Transverse colon (tissue), 4 donors: ENCODE data around the gene SETD1A. TPM values are rescaled to one million over a fixed set of nuclear protein-coding genes. Genes with fewer than 3 reads are reported as not detected.
"Not testable (repeated sequence)": the region's sequence is repeated elsewhere in the genome, so short reads cannot be mapped to it uniquely, and the experiment has no call there.

Experiments used
- DNase-seq: peaks from one replicate; pipeline ENCODE4 v3.0.0-alpha.2; 2019
- H3K27ac ChIP-seq, 4 donors: fragments of 200-600 bp; sonication (generic); 2 replicates each; pipeline ENCODE4 v1.5.1; 2016 to 2018; ENCODE audit warnings: inconsistent platforms in 4 of 4
- H3K27me3 ChIP-seq: fragments of 200-600 bp; sonication (generic); 2 replicates; pipeline ENCODE4 v1.5.1; 2017; ENCODE audit warnings: inconsistent platforms
- H3K36me3 ChIP-seq, 4 donors: fragments of 200-600 bp; sonication (generic); 2 replicates each; pipeline ENCODE4 v1.5.1; 2017 to 2019; ENCODE audit warnings: inconsistent platforms in 4 of 4
- H3K4me1 ChIP-seq, 4 donors: fragments of 200-600 bp; sonication (generic); 2 replicates each; pipeline ENCODE4 v1.5.1; 2017 to 2020; ENCODE audit warnings: inconsistent platforms in 4 of 4
- H3K4me3 ChIP-seq, 4 donors: fragments of 200-600 bp; sonication (generic); 1 replicate in 1 of 4; 2 replicates in 3 of 4; pipeline versions ENCODE4 v1.5.1 to v1.6.1; 2017 to 2019; ENCODE audit warnings: inconsistent platforms in 4 of 4
- H3K9me3 ChIP-seq, 2 donors: fragments of 200-600 bp; sonication (generic); 2 replicates each; pipeline ENCODE4 v1.5.1; 2017 to 2019; ENCODE audit warnings: inconsistent platforms in 2 of 2
- EP300 ChIP-seq: sonication (generic); formaldehyde crosslinking; IDR thresholded peaks from one replicate; pipeline ENCODE4 v1.6.1; 2017; ENCODE audit warnings: antibody characterized with exemption, low read depth
- POLR2A ChIP-seq: fragments of 450-650 bp; IDR thresholded peaks from one replicate; pipeline ENCODE4 v1.6.1; 2016; ENCODE audit warnings: antibody characterized with exemption, mild to moderate bottlenecking, moderate library complexity
- POLR2AphosphoS5 ChIP-seq, 3 donors: sonication (generic); formaldehyde crosslinking; IDR thresholded peaks; one replicate each; pipeline ENCODE4 v1.6.1; 2016; ENCODE audit warnings: antibody characterized with exemption in 3 of 3
- WGBS, 2 donors: methylation state at CpG; one replicate each; pipeline ENCODE4 v1.1.5; 2018; ENCODE audit warnings: low coverage in 1 of 2; 5-methylcytosine and 5-hydroxymethylcytosine counted together
- in situ Hi-C, 4 donors: fragments of 200-750 bp; cut with MboI; loops; one replicate each; pipeline versions ENCODE4 v1.15.0 to v1.15.1; 2017; ENCODE audit warnings: low sequenced_read_pairs in 3 of 4, low pct_ligation_motif_present in 1 of 4, low pct_unique_long_range_greater_than_20kb in 1 of 4
- intact Hi-C: fragments of 100-400 bp; cut with DNase I; formaldehyde crosslinking; loops from one replicate; pipeline ENCODE4 v1.15.1; 2023; ENCODE audit warnings: low total_unique reads
- total RNA-seq, 4 donors: library from RNA; depleted of rRNA; stranded (reverse); fragments of >200 nt; gene quantifications; one replicate each; pipeline ENCODE4 v1.1.0, GENCODE V29; 2016
- TF ChIP-seq, protein P1 (sequence below), 5 experiments: fragments of 200-600 bp in 3 of 5; fragments of 450-650 bp in 2 of 5; sonication (generic) in 3 of 5; IDR thresholded peaks; 1 replicate in 2 of 5; 2 replicates in 3 of 5; pipeline ENCODE4 v1.5.1; 2016 to 2017; ENCODE audit warnings: antibody characterized with exemption in 5 of 5, inconsistent platforms in 3 of 5, mild to moderate bottlenecking in 2 of 5, moderate library complexity in 1 of 5

SETD1A gene
- total RNA-seq, 4 donors from 2014 or later: 5.3 to 37.0 (median 10.8) TPM

DNA sequence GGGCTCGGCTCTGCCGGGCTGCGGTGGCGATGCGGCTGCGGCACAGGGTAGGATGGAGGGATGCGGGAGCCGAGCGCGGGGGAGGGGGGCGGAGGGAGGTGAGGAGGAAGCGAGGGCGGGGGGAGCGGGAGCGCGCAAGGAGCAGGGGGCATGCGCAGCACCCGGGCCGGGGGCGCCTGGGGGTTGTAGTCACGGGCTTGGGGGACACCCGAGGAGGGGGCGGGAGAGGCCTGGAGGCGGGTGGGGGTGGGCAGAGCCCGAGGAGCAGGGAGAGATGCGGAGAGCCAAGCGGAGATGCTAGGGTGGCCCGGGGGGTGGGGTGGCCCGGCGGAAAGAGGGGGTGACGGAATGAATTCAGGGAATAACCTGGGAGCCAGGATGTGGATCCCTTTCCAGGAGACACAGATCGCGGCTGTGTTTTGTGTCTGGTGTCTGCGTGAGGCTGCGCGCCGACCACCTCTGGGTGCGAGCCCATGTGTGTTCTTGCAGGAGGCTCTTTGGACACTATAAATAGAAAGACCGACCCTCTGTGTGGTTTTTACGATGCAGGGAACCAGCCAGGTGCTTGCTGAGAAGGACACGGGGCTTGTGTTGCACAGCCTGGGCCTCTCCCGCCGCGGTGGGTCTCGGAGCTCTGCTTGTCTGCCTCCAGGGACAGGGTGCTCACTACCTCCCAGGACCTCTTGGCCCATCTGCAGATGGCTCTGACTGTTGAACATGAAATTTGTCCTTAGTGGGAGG lies 53.2 kb downstream of the SETD1A start, which contains the start of gene STX1B:
Gene STX1B (minus strand): TSS at position 54 of the 741 bp plus-strand sequence. CDS start 242 bp downstream, outside the sequence.
- Histone ChIP-seq H3K4me1 (peaks cover 0 to 4% (median 0%) of the 10 kb centered on the region in 4 donors), H3K9me3 (no peaks in the 10 kb centered on the region), H3K4me3 (peak within 1 kb of the TSS in 1 of 4 donors; percentile 8), H3K27me3 (peaks cover 80% of the 10 kb centered on the region), H3K36me3 (no peaks in the 10 kb centered on the region), H3K27ac (no peak within 1 kb of the TSS)
- no peak for TF ChIP-seq EP300
- TF ChIP-seq POLR2AphosphoS5 (IDR thresholded peaks at IDR 0.05): no peak
- TF ChIP-seq POLR2A: no peak
- TF ChIP-seq, protein P1, sequence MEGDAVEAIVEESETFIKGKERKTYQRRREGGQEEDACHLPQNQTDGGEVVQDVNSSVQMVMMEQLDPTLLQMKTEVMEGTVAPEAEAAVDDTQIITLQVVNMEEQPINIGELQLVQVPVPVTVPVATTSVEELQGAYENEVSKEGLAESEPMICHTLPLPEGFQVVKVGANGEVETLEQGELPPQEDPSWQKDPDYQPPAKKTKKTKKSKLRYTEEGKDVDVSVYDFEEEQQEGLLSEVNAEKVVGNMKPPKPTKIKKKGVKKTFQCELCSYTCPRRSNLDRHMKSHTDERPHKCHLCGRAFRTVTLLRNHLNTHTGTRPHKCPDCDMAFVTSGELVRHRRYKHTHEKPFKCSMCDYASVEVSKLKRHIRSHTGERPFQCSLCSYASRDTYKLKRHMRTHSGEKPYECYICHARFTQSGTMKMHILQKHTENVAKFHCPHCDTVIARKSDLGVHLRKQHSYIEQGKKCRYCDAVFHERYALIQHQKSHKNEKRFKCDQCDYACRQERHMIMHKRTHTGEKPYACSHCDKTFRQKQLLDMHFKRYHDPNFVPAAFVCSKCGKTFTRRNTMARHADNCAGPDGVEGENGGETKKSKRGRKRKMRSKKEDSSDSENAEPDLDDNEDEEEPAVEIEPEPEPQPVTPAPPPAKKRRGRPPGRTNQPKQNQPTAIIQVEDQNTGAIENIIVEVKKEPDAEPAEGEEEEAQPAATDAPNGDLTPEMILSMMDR (IDR thresholded peaks at IDR 0.05): no peak
- WGBS, 2 donors: 0 to 16% methylated on average over 6 to 21 of the region's 45 CpGs
- intact Hi-C loops: no loop called here
- DNase-seq: peak; percentile 21
- in situ Hi-C loops: no loop called here

DNA sequence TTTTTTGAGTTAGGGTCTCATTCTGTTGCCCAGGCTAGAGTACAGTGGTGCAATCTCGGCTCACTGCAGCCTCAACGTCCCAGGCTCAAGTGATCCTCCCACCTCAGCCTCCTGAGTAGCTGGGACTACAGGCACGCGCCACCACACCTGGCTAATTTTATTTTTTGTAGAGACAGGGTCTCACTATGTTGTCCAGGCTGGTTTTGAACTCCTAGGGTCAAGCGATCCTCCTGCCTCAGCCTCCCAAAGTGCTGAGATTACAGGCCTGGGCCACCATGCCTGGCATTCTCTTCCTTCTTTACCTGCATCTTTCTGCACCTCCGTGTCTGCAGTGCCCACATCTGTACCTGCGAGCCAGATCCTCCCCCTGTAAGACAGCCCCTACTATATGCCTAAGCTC lies 54.3 kb downstream of the SETD1A start:
- H3K4me1 ChIP-seq, intact Hi-C loops, H3K9me3 ChIP-seq, in situ Hi-C loops, H3K27ac ChIP-seq, H3K36me3 ChIP-seq, DNase-seq, H3K4me3 ChIP-seq: not testable (repeated sequence)
- WGBS, 2 donors: 71 to 76% methylated on average over 4 to 7 of the region's 7 CpGs
- peaks cover 73% of the 10 kb centered on the region for H3K27me3 ChIP-seq

DNA sequence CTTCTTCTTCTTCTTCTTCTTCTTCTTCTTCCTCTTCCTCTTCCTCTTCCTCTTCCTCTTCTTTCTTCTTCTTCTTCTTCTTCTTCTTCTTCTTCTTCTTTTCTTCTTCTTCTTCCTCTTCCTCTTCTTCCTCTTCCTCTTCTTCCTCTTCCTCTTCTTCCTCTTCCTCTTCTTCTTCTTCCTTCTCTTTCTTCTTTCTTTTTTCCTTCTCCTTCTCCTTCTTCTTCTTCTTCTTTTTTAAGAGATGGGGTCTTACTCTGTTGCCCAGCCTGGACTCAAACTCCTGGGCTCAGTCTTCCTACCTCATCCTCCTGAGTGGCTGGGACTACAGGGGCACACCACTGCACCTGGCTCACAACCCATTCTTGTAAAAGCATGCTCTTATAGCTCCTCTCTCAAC lies 55.7 kb downstream of the SETD1A start:
- intact Hi-C loops, H3K27ac ChIP-seq, H3K4me3 ChIP-seq, H3K36me3 ChIP-seq, DNase-seq, H3K4me1 ChIP-seq, H3K9me3 ChIP-seq, in situ Hi-C loops: not testable (repeated sequence)
- peaks cover 58% of the 10 kb centered on the region for H3K27me3 ChIP-seq

DNA sequence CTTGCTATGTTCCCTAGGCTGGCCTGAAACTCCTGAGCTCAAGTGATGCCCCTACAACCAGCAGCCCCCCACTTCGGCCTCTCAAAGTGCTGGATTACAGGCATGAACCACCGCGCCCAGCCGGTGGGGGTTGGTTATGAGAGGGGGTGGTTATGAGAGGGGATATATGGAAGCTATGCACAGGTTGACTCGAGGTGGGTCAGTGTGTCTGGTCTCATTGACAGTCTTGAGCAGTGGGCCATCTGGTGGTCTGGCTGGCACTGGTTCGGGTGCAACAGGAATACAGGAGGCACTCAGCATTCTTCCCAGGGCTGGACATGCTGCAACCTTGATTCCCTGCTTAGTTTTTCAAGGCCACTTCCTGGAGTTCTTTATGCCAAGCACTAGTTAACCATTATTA lies 58.5 kb downstream of the SETD1A start:
- 77% methylated on average over 6 of the region's 6 CpGs; no CpG with 5 or more reads in 1 of the 2 donors for WGBS, 2 donors
- Histone ChIP-seq H3K36me3 (no peaks in the 10 kb centered on the region), H3K27me3 (peaks cover 33% of the 10 kb centered on the region), H3K4me3 (no peak overlapping the region), H3K27ac (no peak overlapping the region), H3K4me1 (no peaks in the 10 kb centered on the region), H3K9me3 (no peaks in the 10 kb centered on the region)
- in situ Hi-C loops: no loop called here
- TF ChIP-seq, protein P1 (IDR thresholded peaks at IDR 0.05): no peak
- no peak for TF ChIP-seq POLR2AphosphoS5 (IDR thresholded peaks at IDR 0.05)
- TF ChIP-seq EP300: no peak
- no peak for TF ChIP-seq POLR2A
- DNase-seq: no peak
- intact Hi-C loops: no loop called here

DNA sequence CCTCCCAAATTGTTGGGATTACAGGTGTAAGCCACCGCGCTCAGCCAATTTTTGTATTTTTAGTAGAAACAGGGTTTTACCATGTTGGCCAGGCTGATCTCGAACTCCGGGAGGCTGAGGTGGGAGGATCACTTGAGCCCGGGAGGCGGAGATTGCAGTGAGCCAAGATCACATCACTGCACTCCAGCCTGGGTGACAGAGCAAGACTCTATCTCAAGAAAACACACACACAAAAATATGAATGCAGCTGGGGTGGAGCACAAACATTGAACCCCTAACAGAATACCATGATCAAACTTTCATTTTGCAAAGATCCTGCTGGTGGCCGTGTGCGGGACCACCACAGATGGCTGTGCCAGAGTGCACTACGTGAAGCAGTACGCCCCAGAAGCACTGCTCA lies 60.2 kb downstream of the SETD1A start:
- DNase-seq, intact Hi-C loops, H3K4me3 ChIP-seq, H3K4me1 ChIP-seq, H3K27ac ChIP-seq, H3K9me3 ChIP-seq, H3K36me3 ChIP-seq, in situ Hi-C loops: not testable (repeated sequence)
- WGBS, 2 donors: 94% methylated on average over 10 of the region's 10 CpGs; no CpG with 5 or more reads in 1 of the 2 donors
- H3K27me3 ChIP-seq: peaks cover 16% of the 10 kb centered on the region

DNA sequence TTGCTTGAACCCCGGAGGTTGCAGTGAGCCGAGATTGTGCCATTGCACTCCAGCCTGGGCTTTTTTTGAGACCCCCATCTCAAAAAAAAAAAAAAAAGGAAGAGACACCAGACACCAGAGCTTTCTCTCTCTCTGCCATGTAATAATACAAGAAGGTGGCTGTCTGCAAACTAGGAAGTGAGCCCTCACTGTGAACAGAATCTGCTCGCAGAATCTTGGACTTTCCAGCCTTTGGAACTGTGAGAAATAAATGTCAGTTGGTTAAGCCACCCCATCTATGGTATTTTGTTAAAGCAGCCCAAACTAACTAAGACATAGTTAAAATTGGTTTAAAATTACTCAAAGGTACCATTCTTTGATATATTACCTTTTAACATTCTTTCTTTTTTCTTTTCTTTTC lies 63.0 kb downstream of the SETD1A start:
- H3K9me3 ChIP-seq: no peaks in the 10 kb centered on the region
- in situ Hi-C loops: no loop called here
- H3K4me1 ChIP-seq: no peaks in the 10 kb centered on the region
- TF ChIP-seq POLR2A: no peak
- TF ChIP-seq POLR2AphosphoS5 (IDR thresholded peaks at IDR 0.05): no peak
- TF ChIP-seq, protein P1 (IDR thresholded peaks at IDR 0.05): no peak
- no peak for TF ChIP-seq EP300
- H3K36me3 ChIP-seq: no peaks in the 10 kb centered on the region
- intact Hi-C loops: no loop called here
- H3K27ac ChIP-seq: no peak overlapping the region
- no peak overlapping the region for H3K4me3 ChIP-seq
- DNase-seq: no peak
- no peaks in the 10 kb centered on the region for H3K27me3 ChIP-seq
- 76 to 88% methylated on average over 1 to 3 of the region's 3 CpGs for WGBS, 2 donors
